A172 (cell line): ENCODE results near the gene GTF2H2C. TPM values are rescaled to one million over a fixed set of nuclear protein-coding genes. Genes with fewer than 3 reads are reported as not detected.
"Not testable (repeated sequence)": the region's sequence is repeated elsewhere in the genome, so short reads cannot be mapped to it uniquely, and the experiment has no call there.

Experiments
- DNase-seq: peaks from one replicate; pipeline ENCODE4 v3.0.0-alpha.2; 2015; ENCODE audit warnings: low spot score
- total RNA-seq: library from RNA; depleted of rRNA; stranded (reverse); fragments of >200 nt; shearing (Covaris generic); gene quantifications from 2 replicates; pipeline ENCODE4 v1.2.3, GENCODE V29; 2014; rRNA removed

Gene GTF2H2C
- total RNA-seq, 1 experiment from 2014 or later = 65.7 TPM

- not testable (repeated sequence) for DNase-seq
Observed at GRCh38 chr5:69566172-69566571, 6.2 kb downstream of the GTF2H2C start.

- DNase-seq = not testable (repeated sequence)
Observed at GRCh38 chr5:69568072-69568471, 8.1 kb downstream of the GTF2H2C start.

- DNase-seq = not testable (repeated sequence)
Observed at GRCh38 chr5:69583356-69583755, 23.4 kb downstream of the GTF2H2C start.

GRCh38 chr5:69596114-69596840 is 36.3 kb downstream of the GTF2H2C start:
- not testable (repeated sequence) for DNase-seq

GRCh38 chr5:69601947-69602346 is 42.0 kb downstream of the GTF2H2C start:
- not testable (repeated sequence) for DNase-seq

- DNase-seq = not testable (repeated sequence)
Observed at GRCh38 chr5:69606839-69607238, 46.8 kb downstream of the GTF2H2C start.

GRCh38 chr5:69607750-69608149 is 47.8 kb downstream of the GTF2H2C start:
- not testable (repeated sequence) for DNase-seq

- DNase-seq = not testable (repeated sequence)
Observed at GRCh38 chr5:69608861-69609496, 49.0 kb downstream of the GTF2H2C start.

GRCh38 chr5:69614843-69615242 is 54.9 kb downstream of the GTF2H2C start:
- DNase-seq = not testable (repeated sequence)

GRCh38 chr5:69631879-69632278 is 71.9 kb downstream of the GTF2H2C start:
- not testable (repeated sequence) for DNase-seq

Other genes starting within 250 kb of the GTF2H2C start
- 3.5 and 6.6 TPM in 2 replicates for gene CCDC125, start 227.4 kb upstream of the GTF2H2C start, total RNA-seq
- 55.5 and 79.6 TPM in 2 replicates for gene AK6, start 190.7 kb upstream of the GTF2H2C start, total RNA-seq
- 120 and 139 TPM in 2 replicates for gene TAF9, start 190.7 kb upstream of the GTF2H2C start, total RNA-seq
- 38.5 and 44.9 TPM in 2 replicates for gene RAD17, start 190.4 kb upstream of the GTF2H2C start, total RNA-seq
- gene MARVELD2, start 145.1 kb upstream of the GTF2H2C start, total RNA-seq = not detected in 2 replicates
- gene OCLN, start 67.4 kb upstream of the GTF2H2C start, total RNA-seq = 3.2 and 6.5 TPM in 2 replicates